Measurements from ENCODE around the gene ARMCX4. TPM values are rescaled to one million over a fixed set of nuclear protein-coding genes. Genes with fewer than 3 reads are reported as not detected.

ARMCX4 gene
- total RNA-seq: 19.7 and 21.9 TPM in 2 replicates
- long read RNA-seq, partial matches to known transcripts: 5 of 32 reads
- long read RNA-seq, other reads (novel, unspliced or antisense): 27 of 32 reads

- peak; percentile 38 for DNase-seq (ENCODE audit: low spot score, unreplicated experiment)
- no peak for TF ChIP-seq CTCF (IDR thresholded peaks at IDR 0.05; ENCODE audit: unreplicated experiment)
- Mint-ChIP-seq H3K4me1 (ENCODE audit: low read depth) (peaks cover 7% of the 10 kb centered on the region), H3K27me3 (no peaks in the 10 kb centered on the region), H3K9me3 (ENCODE audit: low read depth) (peaks cover 12% of the 10 kb centered on the region), H3K27ac (peak within 1 kb of the TSS; percentile 94), H3K4me3 (ENCODE audit: low read depth) (peak within 1 kb of the TSS; percentile 88), H3K36me3 (ENCODE audit: insufficient read depth) (peaks cover 3% of the 10 kb centered on the region)
These were observed at the start of gene ARMCX4 for GRCh38 chrX:101485212-101485949. Gene ARMCX4 (plus strand): TSS chrX:101485456. CDS start chrX:101488590, 3,134 bp downstream.

- H3K36me3 Mint-ChIP-seq (ENCODE audit: insufficient read depth): peaks cover 30% of the 10 kb centered on the region
- TF ChIP-seq CTCF (IDR thresholded peaks at IDR 0.05; ENCODE audit: unreplicated experiment): no peak
- no peak overlapping the region for H3K27ac Mint-ChIP-seq
- DNase-seq (ENCODE audit: low spot score, unreplicated experiment): no peak
- no peak overlapping the region for H3K4me3 Mint-ChIP-seq (ENCODE audit: low read depth)
- no peaks in the 10 kb centered on the region for H3K4me1 Mint-ChIP-seq (ENCODE audit: low read depth)
- H3K27me3 Mint-ChIP-seq: no peaks in the 10 kb centered on the region
- H3K9me3 Mint-ChIP-seq (ENCODE audit: low read depth): peaks cover 15% of the 10 kb centered on the region
These were observed 43.2 kb upstream of the ARMCX4 start for GRCh38 chrX:101442085-101442484.

GRCh38 chrX:101449279-101449678, 36.0 kb upstream of the ARMCX4 start:
- no peak for TF ChIP-seq CTCF (IDR thresholded peaks at IDR 0.05; ENCODE audit: unreplicated experiment)
- Mint-ChIP-seq H3K4me1 (ENCODE audit: low read depth) (no peaks in the 10 kb centered on the region), H3K27me3 (no peaks in the 10 kb centered on the region), H3K36me3 (ENCODE audit: insufficient read depth) (peaks cover 20% of the 10 kb centered on the region), H3K4me3 (ENCODE audit: low read depth) (no peak overlapping the region), H3K9me3 (ENCODE audit: low read depth) (peaks cover 23% of the 10 kb centered on the region), H3K27ac (no peak overlapping the region)
- no peak for DNase-seq (ENCODE audit: low spot score, unreplicated experiment)

GRCh38 chrX:101450085-101450484, 35.2 kb upstream of the ARMCX4 start:
- H3K9me3 Mint-ChIP-seq (ENCODE audit: low read depth): peaks cover 26% of the 10 kb centered on the region
- no peak for DNase-seq (ENCODE audit: low spot score, unreplicated experiment)
- no peaks in the 10 kb centered on the region for H3K27me3 Mint-ChIP-seq
- no peaks in the 10 kb centered on the region for H3K4me1 Mint-ChIP-seq (ENCODE audit: low read depth)
- no peak overlapping the region for H3K27ac Mint-ChIP-seq
- peaks cover 19% of the 10 kb centered on the region for H3K36me3 Mint-ChIP-seq (ENCODE audit: insufficient read depth)
- TF ChIP-seq CTCF (IDR thresholded peaks at IDR 0.05; ENCODE audit: unreplicated experiment): no peak
- H3K4me3 Mint-ChIP-seq (ENCODE audit: low read depth): no peak overlapping the region

GRCh38 chrX:101450961-101451360, 34.3 kb upstream of the ARMCX4 start:
- Mint-ChIP-seq H3K4me1 (ENCODE audit: low read depth) (no peaks in the 10 kb centered on the region), H3K27ac (no peak overlapping the region), H3K27me3 (no peaks in the 10 kb centered on the region), H3K9me3 (ENCODE audit: low read depth) (peaks cover 29% of the 10 kb centered on the region), H3K36me3 (ENCODE audit: insufficient read depth) (peaks cover 20% of the 10 kb centered on the region), H3K4me3 (ENCODE audit: low read depth) (no peak overlapping the region)
- TF ChIP-seq CTCF (IDR thresholded peaks at IDR 0.05; ENCODE audit: unreplicated experiment): no peak
- no peak for DNase-seq (ENCODE audit: low spot score, unreplicated experiment)

Data from progenitor cell of endocrine pancreas (in vitro differentiated cells).